ENCODE results near the gene CLASP2.

CLASP2 gene

GRCh38 chr3:33646406-33646805 lies 71.6 kb downstream of the CLASP2 start:
- no peak overlapping the region for H2AK5ac ChIP-seq (ENCODE audit: low read length)
- H3K27ac ChIP-seq (ENCODE audit: low read depth, low read length), result no peak overlapping the region
- no peak overlapping the region for H3K23ac ChIP-seq (ENCODE audit: low read length)
- no peak overlapping the region for H3K14ac ChIP-seq (ENCODE audit: low read length)
- H4K12ac ChIP-seq (ENCODE audit: low read depth, low read length), result no peak overlapping the region
- no peak overlapping the region for H4K8ac ChIP-seq (ENCODE audit: low read depth, low read length)
- H2BK120ac ChIP-seq (ENCODE audit: insufficient read depth, low read length, poor library complexity), result no peak overlapping the region
- H3K18ac ChIP-seq (ENCODE audit: low read length), result no peak overlapping the region
- H3K4me3 ChIP-seq (ENCODE audit: low read depth, low read length), result no peak overlapping the region
- H3K4me2 ChIP-seq (ENCODE audit: low read length), result no peak overlapping the region
- no peak overlapping the region for H4K91ac ChIP-seq (ENCODE audit: low read depth, low read length)
- no peak overlapping the region for H3K4ac ChIP-seq (ENCODE audit: low read depth, low read length)
- H3K79me2 ChIP-seq (ENCODE audit: control insufficient read depth, insufficient read depth, low read length, poor library complexity), result no peaks in the 10 kb centered on the region
- H3K9me3 ChIP-seq (ENCODE audit: insufficient read depth, low read depth, low read length), result no peaks in the 10 kb centered on the region
- no peaks in the 10 kb centered on the region for H3K36me3 ChIP-seq (ENCODE audit: control insufficient read depth in 1 of 2, insufficient read depth in 2 of 2, low read length in 2 of 2)
- no peaks in the 10 kb centered on the region for H3K4me1 ChIP-seq (ENCODE audit: control insufficient read depth in 1 of 2, insufficient read depth in 2 of 2, low read length in 2 of 2)
- no peak overlapping the region for H2BK12ac ChIP-seq (ENCODE audit: low read length)
- DNase-seq, result no peak
- H2BK5ac ChIP-seq (ENCODE audit: low read depth, low read length, poor library complexity), result no peak overlapping the region
- H3K9ac ChIP-seq (ENCODE audit: low read length), result no peak overlapping the region
- H2AFZ ChIP-seq (ENCODE audit: insufficient read depth, low read length, poor library complexity), result no peak overlapping the region
- WGBS (ENCODE audit: extremely low coverage, insufficient coverage, insufficient read length), result no CpG with 5 or more reads among the region's 1 CpG
- H3K27me3 ChIP-seq (ENCODE audit: insufficient read depth, low read length), result no peaks in the 10 kb centered on the region
- H3K79me1 ChIP-seq (ENCODE audit: low read length), result no peaks in the 10 kb centered on the region

GRCh38 chr3:33645060-33645647 lies 72.9 kb downstream of the CLASP2 start:
- Histone ChIP-seq H3K79me2 (ENCODE audit: control insufficient read depth, insufficient read depth, low read length, poor library complexity) (no peaks in the 10 kb centered on the region), H3K79me1 (ENCODE audit: low read length) (no peaks in the 10 kb centered on the region), H3K4me2 (ENCODE audit: low read length) (peak overlapping the region; percentile 43), H3K23ac (ENCODE audit: low read length) (no peak overlapping the region), H4K12ac (ENCODE audit: low read depth, low read length) (no peak overlapping the region), H3K9me3 (ENCODE audit: insufficient read depth, low read depth, low read length) (no peaks in the 10 kb centered on the region), H2AK5ac (ENCODE audit: low read length) (no peak overlapping the region), H3K36me3 (ENCODE audit: control insufficient read depth in 1 of 2, insufficient read depth in 2 of 2, low read length in 2 of 2) (no peaks in the 10 kb centered on the region), H3K4me1 (ENCODE audit: control insufficient read depth in 1 of 2, insufficient read depth in 2 of 2, low read length in 2 of 2) (no peaks in the 10 kb centered on the region), H3K27me3 (ENCODE audit: insufficient read depth, low read length) (no peaks in the 10 kb centered on the region), H3K18ac (ENCODE audit: low read length) (no peak overlapping the region), H3K14ac (ENCODE audit: low read length) (no peak overlapping the region), H4K91ac (ENCODE audit: low read depth, low read length) (no peak overlapping the region), H2BK12ac (ENCODE audit: low read length) (no peak overlapping the region), H3K9ac (ENCODE audit: low read length) (no peak overlapping the region), H3K27ac (ENCODE audit: low read depth, low read length) (no peak overlapping the region), H3K4me3 (ENCODE audit: low read depth, low read length) (no peak overlapping the region), H2AFZ (ENCODE audit: insufficient read depth, low read length, poor library complexity) (no peak overlapping the region), H2BK120ac (ENCODE audit: insufficient read depth, low read length, poor library complexity) (no peak overlapping the region), H3K4ac (ENCODE audit: low read depth, low read length) (no peak overlapping the region), H2BK5ac (ENCODE audit: low read depth, low read length, poor library complexity) (no peak overlapping the region), H4K8ac (ENCODE audit: low read depth, low read length) (no peak overlapping the region)
- WGBS (ENCODE audit: extremely low coverage, insufficient coverage, insufficient read length), result no CpG with 5 or more reads among the region's 5 CpGs
- peak in 1 of 2 donors; percentile 31 for DNase-seq

GRCh38 chr3:33644582-33644981 lies 73.5 kb downstream of the CLASP2 start:
- H3K4me1 ChIP-seq (ENCODE audit: control insufficient read depth in 1 of 2, insufficient read depth in 2 of 2, low read length in 2 of 2), result no peaks in the 10 kb centered on the region
- no peaks in the 10 kb centered on the region for H3K27me3 ChIP-seq (ENCODE audit: insufficient read depth, low read length)
- no peak overlapping the region for H4K91ac ChIP-seq (ENCODE audit: low read depth, low read length)
- no peaks in the 10 kb centered on the region for H3K36me3 ChIP-seq (ENCODE audit: control insufficient read depth in 1 of 2, insufficient read depth in 2 of 2, low read length in 2 of 2)
- H3K79me2 ChIP-seq (ENCODE audit: control insufficient read depth, insufficient read depth, low read length, poor library complexity), result no peaks in the 10 kb centered on the region
- no peak overlapping the region for H3K9ac ChIP-seq (ENCODE audit: low read length)
- no peak overlapping the region for H4K8ac ChIP-seq (ENCODE audit: low read depth, low read length)
- no peak overlapping the region for H3K4me3 ChIP-seq (ENCODE audit: low read depth, low read length)
- H3K27ac ChIP-seq (ENCODE audit: low read depth, low read length), result no peak overlapping the region
- H2BK120ac ChIP-seq (ENCODE audit: insufficient read depth, low read length, poor library complexity), result no peak overlapping the region
- no peaks in the 10 kb centered on the region for H3K79me1 ChIP-seq (ENCODE audit: low read length)
- H3K18ac ChIP-seq (ENCODE audit: low read length), result no peak overlapping the region
- H2BK12ac ChIP-seq (ENCODE audit: low read length), result no peak overlapping the region
- no peak for DNase-seq
- H4K12ac ChIP-seq (ENCODE audit: low read depth, low read length), result no peak overlapping the region
- WGBS (ENCODE audit: extremely low coverage, insufficient coverage, insufficient read length), result no CpG with 5 or more reads among the region's 4 CpGs
- H2BK5ac ChIP-seq (ENCODE audit: low read depth, low read length, poor library complexity), result no peak overlapping the region
- no peak overlapping the region for H3K23ac ChIP-seq (ENCODE audit: low read length)
- no peak overlapping the region for H2AK5ac ChIP-seq (ENCODE audit: low read length)
- H2AFZ ChIP-seq (ENCODE audit: insufficient read depth, low read length, poor library complexity), result no peak overlapping the region
- no peak overlapping the region for H3K4ac ChIP-seq (ENCODE audit: low read depth, low read length)
- no peaks in the 10 kb centered on the region for H3K9me3 ChIP-seq (ENCODE audit: insufficient read depth, low read depth, low read length)
- no peak overlapping the region for H3K4me2 ChIP-seq (ENCODE audit: low read length)
- no peak overlapping the region for H3K14ac ChIP-seq (ENCODE audit: low read length)

GRCh38 chr3:33642806-33643205 lies 75.2 kb downstream of the CLASP2 start:
- no peak overlapping the region for H3K4me2 ChIP-seq (ENCODE audit: low read length)
- H3K18ac ChIP-seq (ENCODE audit: low read length), result no peak overlapping the region
- no peak overlapping the region for H2BK12ac ChIP-seq (ENCODE audit: low read length)
- no peaks in the 10 kb centered on the region for H3K79me1 ChIP-seq (ENCODE audit: low read length)
- H3K27ac ChIP-seq (ENCODE audit: low read depth, low read length), result no peak overlapping the region
- no peak overlapping the region for H2BK5ac ChIP-seq (ENCODE audit: low read depth, low read length, poor library complexity)
- H3K9ac ChIP-seq (ENCODE audit: low read length), result no peak overlapping the region
- H3K9me3 ChIP-seq (ENCODE audit: insufficient read depth, low read depth, low read length), result no peaks in the 10 kb centered on the region
- H4K91ac ChIP-seq (ENCODE audit: low read depth, low read length), result no peak overlapping the region
- H3K14ac ChIP-seq (ENCODE audit: low read length), result no peak overlapping the region
- no peak overlapping the region for H3K4ac ChIP-seq (ENCODE audit: low read depth, low read length)
- no peaks in the 10 kb centered on the region for H3K4me1 ChIP-seq (ENCODE audit: control insufficient read depth in 1 of 2, insufficient read depth in 2 of 2, low read length in 2 of 2)
- no peak overlapping the region for H4K12ac ChIP-seq (ENCODE audit: low read depth, low read length)
- no peak overlapping the region for H3K23ac ChIP-seq (ENCODE audit: low read length)
- H3K27me3 ChIP-seq (ENCODE audit: insufficient read depth, low read length), result no peaks in the 10 kb centered on the region
- H2AFZ ChIP-seq (ENCODE audit: insufficient read depth, low read length, poor library complexity), result no peak overlapping the region
- H3K79me2 ChIP-seq (ENCODE audit: control insufficient read depth, insufficient read depth, low read length, poor library complexity), result no peaks in the 10 kb centered on the region
- no peak overlapping the region for H4K8ac ChIP-seq (ENCODE audit: low read depth, low read length)
- no peak overlapping the region for H3K4me3 ChIP-seq (ENCODE audit: low read depth, low read length)
- no CpG with 5 or more reads among the region's 2 CpGs for WGBS (ENCODE audit: extremely low coverage, insufficient coverage, insufficient read length)
- H2AK5ac ChIP-seq (ENCODE audit: low read length), result no peak overlapping the region
- no peak for DNase-seq
- peaks cover 3 to 5% of the 10 kb centered on the region in 2 experiments for H3K36me3 ChIP-seq (ENCODE audit: control insufficient read depth in 1 of 2, insufficient read depth in 2 of 2, low read length in 2 of 2)
- H2BK120ac ChIP-seq (ENCODE audit: insufficient read depth, low read length, poor library complexity), result no peak overlapping the region

Measured in trophoblast cell (in vitro differentiated cells and primary cell).